ENCODE results near the gene NRXN3.

- TF ChIP-seq CTCF (conservative IDR thresholded peaks at IDR 0.05; ENCODE audit: low read length): no peak
- TF ChIP-seq EZH2phosphoT487 (IDR thresholded peaks at IDR 0.05; ENCODE audit: borderline replicate concordance, low read depth, low read length): no peak
Measured at GRCh38 chr14:78488938-78489337, 318.8 kb downstream of the NRXN3 start.
